B cell (primary cell): ENCODE measurements around the gene ANK3.

Experiments used
- EZH2 ChIP-seq: IDR thresholded peaks from 2 replicates; pipeline ENCODE4 v1.6.1; 2012; ENCODE audit warnings: borderline replicate concordance, low read depth, mild to moderate bottlenecking, moderate library complexity, low read length; ENCODE audit not compliant: insufficient read depth, poor library complexity, severe bottlenecking
- TF ChIP-seq, protein P1 (sequence below): fragments of 200-600 bp; IDR thresholded peaks from one replicate; pipeline ENCODE4 v1.8.0; 2022; ENCODE audit warnings: antibody characterized with exemption, mild to moderate bottlenecking

DNA sequence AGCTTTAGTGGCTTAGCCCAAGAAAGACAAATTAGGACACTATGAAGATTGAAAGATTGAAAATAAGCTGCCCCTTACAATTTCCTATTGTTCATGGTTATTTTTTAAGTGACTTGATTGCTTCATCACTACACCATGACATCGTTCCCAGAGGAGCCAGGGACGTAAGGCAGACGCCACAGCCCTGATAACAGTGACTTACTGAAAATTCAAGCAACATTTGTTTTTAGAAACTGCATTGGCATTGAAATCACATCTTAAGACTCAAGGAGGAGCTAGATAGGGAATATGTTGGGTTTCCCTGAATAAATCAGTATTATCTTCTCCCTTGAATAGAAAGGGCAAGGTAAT lies 38.7 kb upstream of the ANK3 start:
- TF ChIP-seq, protein P1, sequence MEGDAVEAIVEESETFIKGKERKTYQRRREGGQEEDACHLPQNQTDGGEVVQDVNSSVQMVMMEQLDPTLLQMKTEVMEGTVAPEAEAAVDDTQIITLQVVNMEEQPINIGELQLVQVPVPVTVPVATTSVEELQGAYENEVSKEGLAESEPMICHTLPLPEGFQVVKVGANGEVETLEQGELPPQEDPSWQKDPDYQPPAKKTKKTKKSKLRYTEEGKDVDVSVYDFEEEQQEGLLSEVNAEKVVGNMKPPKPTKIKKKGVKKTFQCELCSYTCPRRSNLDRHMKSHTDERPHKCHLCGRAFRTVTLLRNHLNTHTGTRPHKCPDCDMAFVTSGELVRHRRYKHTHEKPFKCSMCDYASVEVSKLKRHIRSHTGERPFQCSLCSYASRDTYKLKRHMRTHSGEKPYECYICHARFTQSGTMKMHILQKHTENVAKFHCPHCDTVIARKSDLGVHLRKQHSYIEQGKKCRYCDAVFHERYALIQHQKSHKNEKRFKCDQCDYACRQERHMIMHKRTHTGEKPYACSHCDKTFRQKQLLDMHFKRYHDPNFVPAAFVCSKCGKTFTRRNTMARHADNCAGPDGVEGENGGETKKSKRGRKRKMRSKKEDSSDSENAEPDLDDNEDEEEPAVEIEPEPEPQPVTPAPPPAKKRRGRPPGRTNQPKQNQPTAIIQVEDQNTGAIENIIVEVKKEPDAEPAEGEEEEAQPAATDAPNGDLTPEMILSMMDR: no peak
- TF ChIP-seq EZH2: no peak
